Smooth muscle cell (in vitro differentiated cells): ENCODE results near the gene BIN2. TPM values are rescaled to one million over a fixed set of nuclear protein-coding genes. Genes with fewer than 3 reads are reported as not detected.

Experiments used
- DNase-seq: peaks from one replicate; lab custom pipeline; 2025; ENCODE audit not compliant: unreplicated experiment; lab: John Stamatoyannopoulos, UW
- H2AFZ ChIP-seq: fragments of 200-600 bp; sonication (generic); 2 replicates; pipeline ENCODE4 v1.6.0; 2016; ENCODE audit warnings: antibody characterized with exemption, low read depth, mild to moderate bottlenecking
- H3F3A ChIP-seq: fragments of 200-600 bp; sonication (generic); 2 replicates; pipeline ENCODE4 v1.6.0; 2017; ENCODE audit warnings: antibody characterized with exemption, low read depth
- H3K27ac ChIP-seq: fragments of 200-600 bp; sonication (generic); 2 replicates; pipeline ENCODE4 v1.5.1; 2016; ENCODE audit warnings: low read depth, mild to moderate bottlenecking
- H3K27me3 ChIP-seq: fragments of 200-600 bp; sonication (generic); 2 replicates; pipeline ENCODE4 v1.6.1; 2016; ENCODE audit warnings: low read depth, mild to moderate bottlenecking
- H3K36me3 ChIP-seq: fragments of 200-600 bp; sonication (generic); 2 replicates; pipeline ENCODE4 v1.5.1; 2016; ENCODE audit warnings: low read depth
- H3K4me1 ChIP-seq: fragments of 200-600 bp; sonication (generic); 2 replicates; pipeline ENCODE4 v1.5.1; 2016; ENCODE audit warnings: low read depth
- H3K4me2 ChIP-seq: fragments of 200-600 bp; sonication (generic); 2 replicates; pipeline ENCODE4 v1.6.0; 2016; ENCODE audit warnings: mild to moderate bottlenecking
- H3K4me3 ChIP-seq: fragments of 200-600 bp; sonication (generic); 2 replicates; pipeline ENCODE4 v1.5.1; 2016; ENCODE audit warnings: mild to moderate bottlenecking
- H3K79me2 ChIP-seq: fragments of 200-600 bp; sonication (generic); 2 replicates; pipeline ENCODE4 v1.6.0; 2016; ENCODE audit warnings: low read depth, mild to moderate bottlenecking
- H3K9ac ChIP-seq: fragments of 200-600 bp; sonication (generic); 2 replicates; pipeline ENCODE4 v1.6.0; 2016; ENCODE audit warnings: low read depth
- H3K9me3 ChIP-seq: fragments of 200-600 bp; sonication (generic); replicated peaks from 2 replicates; pipeline ENCODE4 v1.5.1; 2016; ENCODE audit warnings: low read depth
- H4K20me1 ChIP-seq: fragments of 200-600 bp; sonication (generic); 2 replicates; pipeline ENCODE4 v1.6.0; 2016; ENCODE audit warnings: low read depth
- WGBS: methylation state at CpG from one replicate; pipeline ENCODE4 v1.1.7; 2016; ENCODE audit warnings: low lambda C conversion rate; 5-methylcytosine and 5-hydroxymethylcytosine counted together
- polyA plus RNA-seq: library from polyadenylated mRNA; unstranded; fragments of >200 nt; fragmentation: Nextera tagmentation; extraction: Ambion mirVana; gene quantifications from 2 replicates; pipeline ENCODE4 v1.2.1, GENCODE V29; 2016
- total RNA-seq: library from RNA; depleted of rRNA; stranded (reverse); fragments of >200 nt; gene quantifications from 2 replicates; pipeline ENCODE4 v1.2.3, GENCODE V29; 2014
- TF ChIP-seq, protein P1 (sequence below): fragments of 200-600 bp; sonication (generic); IDR thresholded peaks from 2 replicates; pipeline ENCODE4 v1.5.1; 2017; ENCODE audit warnings: borderline replicate concordance, mild to moderate bottlenecking, antibody characterized with exemption; ENCODE audit not compliant: insufficient read depth, poor library complexity, severe bottlenecking

Gene BIN2
- total and polyA plus RNA-seq, 2 experiments from 2014 or later = not detected

DNA sequence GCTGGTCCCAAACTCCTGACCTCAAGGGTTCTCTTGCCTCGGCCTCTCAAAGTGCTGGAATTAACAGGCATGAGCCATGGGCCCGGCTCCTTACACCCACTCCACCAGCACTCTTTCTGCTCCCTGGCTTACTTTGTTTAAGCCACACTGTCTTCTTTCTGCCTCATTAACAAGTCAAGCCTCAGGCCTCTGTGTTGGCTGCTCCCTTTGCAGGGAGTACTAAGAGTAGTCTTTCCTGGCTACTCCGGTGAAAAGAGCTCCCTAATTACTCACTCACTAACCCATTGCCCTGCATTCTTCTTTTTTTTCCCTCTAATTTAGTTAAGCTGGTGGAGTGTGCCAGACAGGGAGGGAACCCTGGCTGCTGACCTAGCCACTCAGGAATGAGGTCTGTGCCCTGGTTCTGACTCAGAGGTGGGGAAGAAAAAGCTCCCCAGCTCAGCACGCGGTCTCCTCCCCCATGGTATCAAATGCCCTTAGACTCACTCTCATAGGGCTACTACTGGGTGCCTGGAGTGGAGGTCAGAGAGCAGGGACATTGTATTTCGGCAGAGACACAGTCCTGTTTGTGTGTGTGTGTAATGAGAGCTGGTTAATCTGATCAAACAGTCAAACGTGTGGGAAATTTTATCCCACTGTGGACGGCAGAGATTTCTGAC is 47.5 kb upstream of the BIN2 start:
- Histone ChIP-seq H3K9me3 (no peaks in the 10 kb centered on the region), H3K9ac (peak overlapping the region; percentile 31), H2AFZ (no peak overlapping the region), H3F3A (peaks cover 24% of the 10 kb centered on the region), H4K20me1 (no peaks in the 10 kb centered on the region), H3K4me2 (peak overlapping the region; percentile 14), H3K27ac (peak overlapping the region; percentile 87), H3K27me3 (no peaks in the 10 kb centered on the region), H3K4me1 (peaks cover 23% of the 10 kb centered on the region), H3K4me3 (no peak overlapping the region), H3K79me2 (no peaks in the 10 kb centered on the region), H3K36me3 (no peaks in the 10 kb centered on the region)
- peak; percentile 26 for DNase-seq
- WGBS = under 1% methylated on average over 8 of the region's 8 CpGs
- TF ChIP-seq, protein P1, sequence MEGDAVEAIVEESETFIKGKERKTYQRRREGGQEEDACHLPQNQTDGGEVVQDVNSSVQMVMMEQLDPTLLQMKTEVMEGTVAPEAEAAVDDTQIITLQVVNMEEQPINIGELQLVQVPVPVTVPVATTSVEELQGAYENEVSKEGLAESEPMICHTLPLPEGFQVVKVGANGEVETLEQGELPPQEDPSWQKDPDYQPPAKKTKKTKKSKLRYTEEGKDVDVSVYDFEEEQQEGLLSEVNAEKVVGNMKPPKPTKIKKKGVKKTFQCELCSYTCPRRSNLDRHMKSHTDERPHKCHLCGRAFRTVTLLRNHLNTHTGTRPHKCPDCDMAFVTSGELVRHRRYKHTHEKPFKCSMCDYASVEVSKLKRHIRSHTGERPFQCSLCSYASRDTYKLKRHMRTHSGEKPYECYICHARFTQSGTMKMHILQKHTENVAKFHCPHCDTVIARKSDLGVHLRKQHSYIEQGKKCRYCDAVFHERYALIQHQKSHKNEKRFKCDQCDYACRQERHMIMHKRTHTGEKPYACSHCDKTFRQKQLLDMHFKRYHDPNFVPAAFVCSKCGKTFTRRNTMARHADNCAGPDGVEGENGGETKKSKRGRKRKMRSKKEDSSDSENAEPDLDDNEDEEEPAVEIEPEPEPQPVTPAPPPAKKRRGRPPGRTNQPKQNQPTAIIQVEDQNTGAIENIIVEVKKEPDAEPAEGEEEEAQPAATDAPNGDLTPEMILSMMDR = no peak

DNA sequence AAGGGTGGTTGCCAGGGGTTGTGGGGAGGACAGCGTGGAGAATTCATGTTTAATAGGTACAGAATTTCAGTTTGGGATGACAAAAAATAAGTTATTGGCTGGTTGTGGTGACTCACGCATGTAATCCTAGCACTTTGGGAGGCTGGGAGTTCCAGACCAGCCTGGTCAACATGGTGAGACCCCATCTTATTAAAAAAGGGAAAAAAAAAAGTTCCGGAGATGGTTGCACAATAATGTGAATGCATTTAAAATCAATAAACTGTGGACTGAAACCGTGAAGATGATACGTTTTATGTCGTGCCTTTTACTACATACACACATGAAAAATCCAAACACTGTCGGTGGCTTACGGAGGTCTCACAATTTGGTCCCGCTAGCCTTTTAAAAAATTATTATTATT is 46.7 kb upstream of the BIN2 start:
- H3K27me3 ChIP-seq = no peaks in the 10 kb centered on the region
- H3K27ac ChIP-seq = peak overlapping the region; percentile 87

DNA sequence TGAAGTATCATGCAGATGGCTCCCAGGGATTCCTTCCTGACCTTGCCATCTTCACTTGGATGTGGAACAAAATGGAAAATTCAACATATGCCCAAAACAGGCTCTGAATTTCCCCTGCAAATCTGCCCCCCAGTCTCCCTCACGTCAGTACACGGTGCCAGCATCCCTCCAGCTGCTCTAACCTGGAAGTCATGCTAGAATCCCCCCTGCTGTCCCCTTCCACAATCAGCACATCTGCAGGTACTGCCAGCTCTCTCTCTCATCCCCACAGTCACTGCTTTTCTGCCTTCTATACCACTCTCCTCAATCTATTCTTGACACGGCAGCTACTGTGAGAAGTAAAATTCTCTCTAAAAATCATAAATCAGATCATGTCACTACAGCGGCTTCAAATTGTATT is 45.6 kb upstream of the BIN2 start:
- Histone ChIP-seq H2AFZ (no peak overlapping the region), H3K27me3 (no peaks in the 10 kb centered on the region), H3K4me1 (peaks cover 23% of the 10 kb centered on the region), H3K36me3 (no peaks in the 10 kb centered on the region), H3K9me3 (no peaks in the 10 kb centered on the region), H3K27ac (peak overlapping the region; percentile 38), H3K79me2 (no peaks in the 10 kb centered on the region), H3K4me2 (peak overlapping the region; percentile 44), H3K9ac (no peak overlapping the region), H3F3A (peaks cover 17% of the 10 kb centered on the region), H3K4me3 (no peak overlapping the region), H4K20me1 (no peaks in the 10 kb centered on the region)
- TF ChIP-seq, protein P1 = no peak
- WGBS = 91% methylated on average over 4 of the region's 4 CpGs
- DNase-seq = no peak

More for the DNA sequence above, 46.7 kb upstream of the BIN2 start:
- TF ChIP-seq, protein P1 = no peak
- no peaks in the 10 kb centered on the region for H3K9me3 ChIP-seq
- WGBS = 92% methylated on average over 9 of the region's 9 CpGs
- DNase-seq = no peak
- no peak overlapping the region for H3K9ac ChIP-seq
- H3K4me1 ChIP-seq = peaks cover 23% of the 10 kb centered on the region
- H4K20me1 ChIP-seq = no peaks in the 10 kb centered on the region
- peaks cover 24% of the 10 kb centered on the region for H3F3A ChIP-seq
- no peaks in the 10 kb centered on the region for H3K36me3 ChIP-seq
- H3K4me2 ChIP-seq = peak overlapping the region; percentile 5
- no peak overlapping the region for H2AFZ ChIP-seq
- H3K4me3 ChIP-seq = no peak overlapping the region
- no peaks in the 10 kb centered on the region for H3K79me2 ChIP-seq
